SK-N-SH (cell line): ENCODE results near the gene EVL. TPM values are rescaled to one million over a fixed set of nuclear protein-coding genes. Genes with fewer than 3 reads are reported as not detected.
"Not testable (repeated sequence)": the region's sequence is repeated elsewhere in the genome, so short reads cannot be mapped to it uniquely, and the experiment has no call there.

Experiments used
- CTCF ChIA-PET: fragments of 300-600, 350-600 bp; formaldehyde crosslinking; extraction: SDS; loops from one replicate; lab custom pipeline; 2021; lab: Yijun Ruan, JAX
- POLR2A ChIA-PET: fragments of 350-600 bp; sonication (Branson Sonifier 250); formaldehyde crosslinking; extraction: SDS; loops from one replicate; lab custom pipeline; 2020; ENCODE audit warnings: antibody characterized with exemption, inconsistent platforms; lab: Yijun Ruan, JAX
- DNase-seq: peaks from one replicate; pipeline ENCODE4 v3.0.0; 2012
- H2AFZ ChIP-seq: fragments of 200-600 bp; sonication (generic); 2 replicates; pipeline ENCODE4 v1.8.1; 2016; ENCODE audit warnings: antibody characterized with exemption, mild to moderate bottlenecking, low read depth
- H3F3A ChIP-seq: fragments of 200-600 bp; sonication (generic); replicated peaks from 2 replicates; pipeline ENCODE3; 2016; ENCODE audit warnings: antibody characterized with exemption, mild to moderate bottlenecking; ENCODE audit not compliant: insufficient read depth
- H3K27ac ChIP-seq, 2 experiments: fragments of 200-500 bp in 1 of 2; fragments of 200-600 bp in 1 of 2; sonication (Bioruptor generic) in 1 of 2; sonication (generic), shearing (Covaris generic) in 1 of 2; 2 replicates each; pipeline versions ENCODE4 v1.5.1 to v1.6.1; 2014 to 2016; ENCODE audit warnings: low read depth in 2 of 2, inconsistent platforms in 1 of 2, low read length in 1 of 2, mild to moderate bottlenecking in 1 of 2, mixed read lengths in 1 of 2
- H3K27me3 ChIP-seq: fragments of 200-600 bp; sonication (generic), shearing (Covaris generic); 2 replicates; pipeline ENCODE4 v1.6.1; 2016; ENCODE audit warnings: mixed run types; ENCODE audit not compliant: insufficient read depth
- H3K36me3 ChIP-seq, 2 experiments: fragments of 200-500 bp in 1 of 2; fragments of 200-600 bp in 1 of 2; sonication (Bioruptor generic) in 1 of 2; sonication (generic) in 1 of 2; replicated peaks in 1 of 2; 2 replicates each; pipeline versions ENCODE3 to v1.5.1; 2014 to 2016; ENCODE audit warnings: low read length in 1 of 2, mild to moderate bottlenecking in 1 of 2; ENCODE audit not compliant: insufficient read depth in 2 of 2, control insufficient read depth in 1 of 2
- H3K4me1 ChIP-seq, 2 experiments: fragments of 200-500 bp in 1 of 2; fragments of 200-600 bp in 1 of 2; sonication (Bioruptor generic) in 1 of 2; sonication (generic), shearing (Covaris generic) in 1 of 2; 2 replicates each; pipeline versions ENCODE4 v1.5.1 to v1.6.1; 2014 to 2016; ENCODE audit warnings: low read depth in 1 of 2, low read length in 1 of 2, mixed run types in 1 of 2; ENCODE audit not compliant: insufficient read depth in 2 of 2, control insufficient read depth in 1 of 2
- H3K4me2 ChIP-seq: fragments of 200-600 bp; sonication (generic), shearing (Covaris generic); 2 replicates; pipeline ENCODE4 v1.6.1; 2017; ENCODE audit warnings: mixed run types
- H3K4me3 ChIP-seq, 2 experiments: fragments of 200-500 bp in 1 of 2; fragments of 200-600 bp in 1 of 2; sonication (Bioruptor generic) in 1 of 2; sonication (generic), shearing (Covaris generic) in 1 of 2; 2 replicates each; pipeline versions ENCODE4 v1.5.1 to v1.8.1; 2014 to 2016; ENCODE audit warnings: low read depth in 2 of 2, inconsistent platforms in 1 of 2, low read length in 1 of 2, mild to moderate bottlenecking in 1 of 2, mixed read lengths in 1 of 2, moderate library complexity in 1 of 2
- H3K79me2 ChIP-seq: fragments of 200-600 bp; sonication (generic); 2 replicates; pipeline ENCODE4 v1.8.1; 2017; ENCODE audit warnings: mild to moderate bottlenecking; ENCODE audit not compliant: insufficient read depth
- H3K9ac ChIP-seq: fragments of 200-600 bp; sonication (generic); 2 replicates; pipeline ENCODE4 v1.6.1; 2017; ENCODE audit warnings: mixed run types
- H3K9me2 ChIP-seq: fragments of 200-600 bp; sonication (generic); 2 replicates; pipeline ENCODE4 v1.6.1; 2017; ENCODE audit warnings: mixed run types
- H3K9me3 ChIP-seq: fragments of 200-600 bp; sonication (generic); 2 replicates; pipeline ENCODE4 v1.6.1; 2017; ENCODE audit warnings: mixed run types, mild to moderate bottlenecking, moderate library complexity
- H4K20me1 ChIP-seq: fragments of 200-600 bp; sonication (generic); 2 replicates; pipeline ENCODE4 v1.6.1; 2017; ENCODE audit warnings: mild to moderate bottlenecking, mixed run types; ENCODE audit not compliant: insufficient read depth
- IRF3 ChIP-seq: fragments of 150-350 bp; IDR thresholded peaks from 2 replicates; pipeline ENCODE4 v1.6.1; 2016; ENCODE audit warnings: mild to moderate bottlenecking, low read depth, low read length
- JUND ChIP-seq: IDR thresholded peaks from 2 replicates; pipeline ENCODE4 v1.4.0; 2012
- USF2 ChIP-seq: fragments of 150-350 bp; IDR thresholded peaks from 2 replicates; pipeline ENCODE4 v1.6.1; 2017; ENCODE audit warnings: antibody characterized with exemption, low read length, low read depth, borderline replicate concordance
- WGBS: methylation state at CpG from one replicate; pipeline ENCODE4 v1.1.6; 2017; ENCODE audit warnings: low lambda C conversion rate; 5-methylcytosine and 5-hydroxymethylcytosine counted together
- polyA plus RNA-seq, 3 experiments: library from polyadenylated mRNA; depleted of rRNA; stranded (reverse); fragments of >200 nt; gene quantifications; 2 replicates each; pipeline ENCODE4 v1.2.3, GENCODE V29; 2012

EVL gene
- polyA plus RNA-seq, 1 of the 3 experiments (the other 2 are of a cell fraction), result 36.5 TPM

GRCh38 chr14:100178691-100179090 lies 113.5 kb downstream of the EVL start:
- Histone ChIP-seq H2AFZ (no peak overlapping the region), H3K27me3 (0 out of 2 replicates have a peak, but pooled peaks cover 5% of the 10 kb centered on the region), H3K4me1 (no peaks in the 10 kb centered on the region; a peak in 1 of 4 replicates), H3K4me2 (no peak overlapping the region), H3K9ac (no peak overlapping the region), H3K9me2 (no peaks in the 10 kb centered on the region), H3K4me3 (no peak overlapping the region), H3F3A (no peaks in the 10 kb centered on the region), H3K36me3 (no peaks in the 10 kb centered on the region), H3K27ac (no peak overlapping the region), H3K79me2 (no peaks in the 10 kb centered on the region), H3K9me3 (no peaks in the 10 kb centered on the region), H4K20me1 (no peaks in the 10 kb centered on the region)
- ChIA-PET CTCF (interaction anchor here (1.8 kb wide), 1 partner anchor 14 kb away, joined by 7 read pairs; no protein-coding TSS in a partner anchor), POLR2A (no interaction called here)
- DNase-seq, result no peak
- 77% methylated on average over 4 of the region's 7 CpGs for WGBS
- TF ChIP-seq JUND (no peak), IRF3 (no peak), USF2 (no peak)

DNA sequence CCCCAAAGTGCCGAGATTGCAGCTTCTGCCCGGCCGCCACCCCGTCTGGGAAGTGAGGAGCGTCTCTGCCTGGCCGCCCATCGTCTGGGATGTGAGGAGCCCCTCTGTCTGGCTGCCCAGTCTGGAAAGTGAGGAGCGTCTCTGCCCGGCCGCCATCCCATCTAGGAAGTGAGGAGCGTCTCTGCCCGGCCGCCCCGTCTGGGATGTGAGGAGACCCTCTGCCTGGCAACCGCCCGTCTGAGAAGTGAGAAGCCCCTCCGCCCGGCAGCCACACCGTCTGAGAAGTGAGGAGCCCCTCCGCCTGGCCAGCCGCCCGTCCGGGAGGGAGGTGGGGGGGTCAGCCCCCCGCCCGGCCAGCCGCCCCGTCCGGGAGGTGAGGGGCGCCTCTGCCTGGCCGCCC lies 115.4 kb downstream of the EVL start:
- no CpG with 5 or more reads among the region's 30 CpGs for WGBS
- H3K9me3 ChIP-seq, H4K20me1 ChIP-seq, H3K27ac ChIP-seq, H3K9ac ChIP-seq, H3K4me3 ChIP-seq, DNase-seq, H3K4me2 ChIP-seq, H3K4me1 ChIP-seq, H3F3A ChIP-seq, H2AFZ ChIP-seq, H3K27me3 ChIP-seq, CTCF ChIA-PET, H3K36me3 ChIP-seq, H3K79me2 ChIP-seq, POLR2A ChIA-PET, H3K9me2 ChIP-seq: not testable (repeated sequence)

- H2AFZ ChIP-seq, H3K9me2 ChIP-seq, H3K79me2 ChIP-seq, DNase-seq, H3K27me3 ChIP-seq, POLR2A ChIA-PET, H3F3A ChIP-seq, H4K20me1 ChIP-seq, H3K36me3 ChIP-seq, H3K27ac ChIP-seq, H3K9me3 ChIP-seq, H3K4me1 ChIP-seq, H3K9ac ChIP-seq, H3K4me2 ChIP-seq, H3K4me3 ChIP-seq, CTCF ChIA-PET: not testable (repeated sequence)
- 70% methylated on average over 3 of the region's 4 CpGs for WGBS
Measured at GRCh38 chr14:100181876-100182551, 116.8 kb downstream of the EVL start.
